ENCODE data around the gene APOE.

GRCh38 chr19:44927746-44928145 is 22.1 kb downstream of the APOE start:
- TF ChIP-seq, protein P1, sequence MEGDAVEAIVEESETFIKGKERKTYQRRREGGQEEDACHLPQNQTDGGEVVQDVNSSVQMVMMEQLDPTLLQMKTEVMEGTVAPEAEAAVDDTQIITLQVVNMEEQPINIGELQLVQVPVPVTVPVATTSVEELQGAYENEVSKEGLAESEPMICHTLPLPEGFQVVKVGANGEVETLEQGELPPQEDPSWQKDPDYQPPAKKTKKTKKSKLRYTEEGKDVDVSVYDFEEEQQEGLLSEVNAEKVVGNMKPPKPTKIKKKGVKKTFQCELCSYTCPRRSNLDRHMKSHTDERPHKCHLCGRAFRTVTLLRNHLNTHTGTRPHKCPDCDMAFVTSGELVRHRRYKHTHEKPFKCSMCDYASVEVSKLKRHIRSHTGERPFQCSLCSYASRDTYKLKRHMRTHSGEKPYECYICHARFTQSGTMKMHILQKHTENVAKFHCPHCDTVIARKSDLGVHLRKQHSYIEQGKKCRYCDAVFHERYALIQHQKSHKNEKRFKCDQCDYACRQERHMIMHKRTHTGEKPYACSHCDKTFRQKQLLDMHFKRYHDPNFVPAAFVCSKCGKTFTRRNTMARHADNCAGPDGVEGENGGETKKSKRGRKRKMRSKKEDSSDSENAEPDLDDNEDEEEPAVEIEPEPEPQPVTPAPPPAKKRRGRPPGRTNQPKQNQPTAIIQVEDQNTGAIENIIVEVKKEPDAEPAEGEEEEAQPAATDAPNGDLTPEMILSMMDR (IDR thresholded peaks at IDR 0.05; ENCODE audit: low read length): no peak
- TF ChIP-seq EZH2 (IDR thresholded peaks at IDR 0.05; ENCODE audit: borderline replicate concordance, low read length): no peak
